OCI-LY3 (cell line): ENCODE measurements around the gene NHLRC4.
A peak's percentile ranks its signal among the peaks of the same experiment; 100 is the strongest.

Experiments
- H2AFZ ChIP-seq: fragments of 200-600, 300-600 bp; shearing (Covaris generic); 2 replicates; pipeline ENCODE4 v1.6.0; 2014; ENCODE audit warnings: antibody characterized with exemption, low read depth, low read length
- H3K27ac ChIP-seq: fragments of 200-600, 300-600 bp; sonication (generic); 2 replicates; pipeline ENCODE4 v1.5.1; 2014; ENCODE audit warnings: mild to moderate bottlenecking, low read length, moderate library complexity, mixed read lengths
- H3K27me3 ChIP-seq: fragments of 200-600, 300-600 bp; sonication (generic); 2 replicates; pipeline ENCODE4 v1.6.1; 2014; ENCODE audit warnings: low read depth, low read length, mixed read lengths
- H3K36me3 ChIP-seq: fragments of 200-600, 300-600 bp; sonication (generic); replicated peaks from 2 replicates; pipeline ENCODE3; 2014; ENCODE audit warnings: low read depth, low read length, mixed read lengths
- H3K4me1 ChIP-seq: fragments of 300-600, 200-600 bp; sonication (generic); 2 replicates; pipeline ENCODE4 v1.6.1; 2014; ENCODE audit warnings: low read length, mixed read lengths
- H3K4me2 ChIP-seq: fragments of 200-600, 300-600 bp; sonication (generic); 2 replicates; pipeline ENCODE4 v1.6.1; 2014; ENCODE audit warnings: low read length, mixed read lengths
- H3K4me3 ChIP-seq: fragments of 300-600, 200-600 bp; sonication (generic); 2 replicates; pipeline ENCODE4 v1.5.1; 2014; ENCODE audit warnings: antibody characterized with exemption, mild to moderate bottlenecking, low read length, moderate library complexity
- H3K79me2 ChIP-seq: fragments of 300-600, 200-600 bp; shearing (Covaris generic); 2 replicates; pipeline ENCODE4 v1.6.1; 2014; ENCODE audit warnings: mild to moderate bottlenecking, low read length, mixed read lengths
- H3K9ac ChIP-seq: fragments of 300-600, 200-600 bp; shearing (Covaris generic); 2 replicates; pipeline ENCODE4 v1.6.0; 2014; ENCODE audit warnings: mild to moderate bottlenecking, low read length, moderate library complexity
- H3K9me3 ChIP-seq: fragments of 200-600, 300-600 bp; shearing (Covaris generic); 2 replicates; pipeline ENCODE4 v1.6.1; 2014; ENCODE audit warnings: low read length, mixed read lengths; ENCODE audit not compliant: insufficient read depth
- H4K20me1 ChIP-seq: fragments of 200-600, 300-600 bp; sonication (generic); 2 replicates; pipeline ENCODE4 v1.6.1; 2016; ENCODE audit warnings: low read length, mixed read lengths; ENCODE audit not compliant: insufficient read depth
- CTCF ChIP-seq: fragments of 200-600, 300-600 bp; sonication (generic); IDR thresholded peaks from 2 replicates; pipeline ENCODE4 v1.5.1; 2014; ENCODE audit warnings: antibody characterized with exemption, low read length, low read depth
- EZH2phosphoT487 ChIP-seq: fragments of 200-600 bp; shearing (Covaris generic); IDR thresholded peaks from 2 replicates; pipeline ENCODE4 v1.6.1; 2018; ENCODE audit warnings: antibody characterized with exemption, mixed run types, low read depth

The NHLRC4 gene

DNA sequence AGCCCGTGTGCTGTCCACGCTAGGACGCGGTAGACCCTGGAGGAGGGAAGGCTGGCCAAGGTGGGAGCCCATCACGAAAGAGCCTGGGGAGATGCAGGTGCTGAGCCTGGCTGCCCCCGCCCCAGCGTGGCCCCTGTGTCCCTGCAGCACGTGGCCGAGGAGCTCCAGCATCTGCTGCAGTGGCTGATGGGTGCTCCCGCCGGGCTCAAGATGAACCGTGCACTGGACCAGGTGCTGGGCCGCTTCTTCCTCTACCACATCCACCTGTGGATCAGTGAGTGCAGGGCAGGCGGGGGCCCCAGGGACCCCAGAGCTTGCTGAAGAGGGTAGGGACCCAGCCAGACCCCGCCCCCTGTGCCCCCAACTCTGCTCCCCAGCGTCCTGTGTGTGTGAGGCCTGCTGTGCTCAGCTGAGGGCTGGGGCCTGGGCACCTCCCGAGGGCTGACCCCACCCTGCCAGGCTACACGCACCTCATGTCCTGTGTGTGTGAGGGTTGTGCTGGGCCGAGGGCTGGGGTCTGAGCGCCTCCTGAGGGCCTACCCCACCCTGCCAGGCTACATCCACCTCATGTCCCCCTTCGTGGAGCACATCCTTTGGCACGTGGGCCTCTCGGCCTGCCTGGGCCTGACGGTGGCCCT is 11.5 kb downstream of the NHLRC4 start:
- H3K4me2 ChIP-seq: no peak overlapping the region; the same call in 1 of the 2 replicates
- no peaks in the 10 kb centered on the region for H3K4me1 ChIP-seq
- H3K4me3 ChIP-seq: no peak overlapping the region
- no peak overlapping the region for H2AFZ ChIP-seq
- H3K27me3 ChIP-seq: no peaks in the 10 kb centered on the region
- no peaks in the 10 kb centered on the region for H3K79me2 ChIP-seq
- TF ChIP-seq EZH2phosphoT487: no peak
- TF ChIP-seq CTCF: no peak
- H4K20me1 ChIP-seq: no peaks in the 10 kb centered on the region
- no peak overlapping the region for H3K27ac ChIP-seq
- H3K9ac ChIP-seq: no peak overlapping the region
- no peaks in the 10 kb centered on the region for H3K36me3 ChIP-seq
- no peaks in the 10 kb centered on the region for H3K9me3 ChIP-seq

DNA sequence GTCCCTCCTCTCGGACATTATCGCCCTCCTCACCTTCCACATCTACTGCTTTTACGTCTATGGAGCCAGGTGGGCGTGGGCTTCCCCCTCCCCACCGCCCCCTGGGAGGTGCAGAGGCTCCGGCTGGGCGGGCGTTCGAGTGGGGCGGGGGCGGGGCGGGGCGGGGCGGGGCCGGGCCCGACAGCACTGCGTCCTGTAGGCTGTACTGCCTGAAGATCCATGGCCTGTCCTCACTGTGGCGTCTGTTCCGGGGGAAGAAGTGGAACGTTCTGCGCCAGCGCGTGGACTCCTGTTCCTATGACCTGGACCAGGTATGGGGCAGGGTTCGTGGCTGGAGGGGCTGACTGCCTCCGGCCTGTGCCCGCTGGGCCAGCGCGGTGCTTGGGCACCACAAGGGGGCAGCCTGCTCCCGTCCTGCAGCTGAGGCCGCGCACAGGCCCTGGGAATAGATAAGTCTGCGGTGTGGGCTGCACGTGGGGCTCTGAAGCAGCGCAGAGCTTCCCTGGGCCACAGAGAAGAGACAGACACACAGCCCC is 12.1 kb downstream of the NHLRC4 start:
- no peaks in the 10 kb centered on the region for H3K27me3 ChIP-seq
- H3K4me1 ChIP-seq: no peaks in the 10 kb centered on the region
- no peak overlapping the region for H3K9ac ChIP-seq
- no peak for TF ChIP-seq EZH2phosphoT487
- TF ChIP-seq CTCF: peak; percentile 81
- H3K36me3 ChIP-seq: no peaks in the 10 kb centered on the region
- no peaks in the 10 kb centered on the region for H3K79me2 ChIP-seq
- H3K9me3 ChIP-seq: no peaks in the 10 kb centered on the region
- H3K4me3 ChIP-seq: peak overlapping the region; percentile 67
- H2AFZ ChIP-seq: no peak overlapping the region
- peak overlapping the region; percentile 72 for H3K4me2 ChIP-seq
- no peaks in the 10 kb centered on the region for H4K20me1 ChIP-seq
- H3K27ac ChIP-seq: no peak overlapping the region

GRCh38 chr16:580141-580945 is 13.5 kb downstream of the NHLRC4 start:
- Histone ChIP-seq H3K27ac (no peak overlapping the region), H4K20me1 (no peaks in the 10 kb centered on the region), H3K4me1 (no peaks in the 10 kb centered on the region), H2AFZ (no peak overlapping the region), H3K36me3 (no peaks in the 10 kb centered on the region), H3K9ac (no peak overlapping the region), H3K4me2 (no peak overlapping the region), H3K4me3 (no peak overlapping the region), H3K9me3 (no peaks in the 10 kb centered on the region), H3K27me3 (no peaks in the 10 kb centered on the region), H3K79me2 (no peaks in the 10 kb centered on the region)
- TF ChIP-seq EZH2phosphoT487: no peak
- TF ChIP-seq CTCF: no peak

DNA sequence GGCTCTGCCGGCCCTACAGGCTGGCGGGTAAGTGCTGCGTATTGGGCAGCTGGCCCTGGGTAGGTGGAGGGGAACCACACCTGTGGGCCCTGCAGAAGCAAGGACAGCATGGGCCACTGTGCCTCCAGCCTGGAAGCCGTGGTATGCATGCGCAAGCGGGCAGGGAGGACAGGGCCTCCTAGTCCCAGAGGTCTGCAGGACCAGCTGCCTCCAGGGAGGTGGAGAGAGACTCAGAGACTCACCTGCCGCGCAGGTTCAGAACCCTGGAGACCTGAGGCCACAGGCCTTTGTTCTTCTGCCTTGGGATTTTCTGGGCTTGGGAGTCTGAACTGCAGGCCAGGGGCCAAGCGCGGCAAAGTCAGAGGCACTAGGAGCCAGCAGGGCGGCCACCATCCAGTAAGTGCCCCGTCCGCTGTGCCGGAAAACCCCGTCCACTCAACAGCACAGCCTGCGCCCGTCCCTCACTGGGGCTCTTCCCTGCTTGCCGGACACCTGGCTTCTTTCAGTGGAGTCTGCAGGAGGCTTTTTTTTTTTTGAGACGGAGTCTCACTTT is 14.2 kb downstream of the NHLRC4 start:
- Histone ChIP-seq H3K36me3 (no peaks in the 10 kb centered on the region), H3K27me3 (no peaks in the 10 kb centered on the region; the same call in 1 of the 2 replicates), H4K20me1 (no peaks in the 10 kb centered on the region), H3K9me3 (no peaks in the 10 kb centered on the region), H3K4me1 (no peaks in the 10 kb centered on the region), H3K27ac (no peak overlapping the region), H3K4me2 (no peak overlapping the region), H3K79me2 (no peaks in the 10 kb centered on the region), H2AFZ (no peak overlapping the region), H3K4me3 (no peak overlapping the region), H3K9ac (no peak overlapping the region)
- TF ChIP-seq EZH2phosphoT487 (no peak), CTCF (no peak)
